Measurements from ENCODE around the gene DUOX2. TPM values are rescaled to one million over a fixed set of nuclear protein-coding genes. Genes with fewer than 3 reads are reported as not detected.

The DUOX2 gene
- total RNA-seq, 6 donors from 2014 or later, result 2.7 to 27.2 (median 6.7) TPM

DNA sequence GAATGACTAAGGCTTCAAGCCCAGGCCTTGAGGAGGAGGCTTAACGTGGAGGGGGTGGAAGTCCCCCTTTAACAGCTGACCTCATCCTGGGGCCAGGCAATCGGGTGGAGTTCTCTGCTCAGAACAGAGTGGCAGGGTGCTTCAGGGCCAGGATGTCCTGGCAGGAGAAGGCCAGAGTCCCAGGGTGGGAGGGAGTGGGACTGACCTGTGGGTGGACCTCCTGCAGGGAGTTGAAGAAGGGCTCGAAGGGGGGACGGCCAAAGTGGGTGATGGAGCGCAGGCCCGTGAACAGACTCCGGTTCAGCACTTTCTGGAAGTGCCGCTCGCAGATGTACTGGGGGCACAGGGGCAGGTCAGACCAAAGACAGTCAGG is 19.6 kb downstream of the DUOX2 start:
- no peaks in the 10 kb centered on the region for H3K27me3 ChIP-seq
- peak; percentile 20 to 71 for ATAC-seq (ENCODE audit: low FRiP score in 2 of 2)
- no peak for DNase-seq
- H3K4me3 ChIP-seq, result no peak overlapping the region
- H3K36me3 ChIP-seq, result no peaks in the 10 kb centered on the region
- no peaks in the 10 kb centered on the region for H3K4me1 ChIP-seq
- H3K9me3 ChIP-seq, result no peaks in the 10 kb centered on the region
- no peak overlapping the region for H3K27ac ChIP-seq
- TF ChIP-seq EP300 (IDR thresholded peaks at IDR 0.05) (no peak), CTCF (IDR thresholded peaks at IDR 0.05) (no peak), POLR2A (IDR thresholded peaks at IDR 0.05) (no peak), POLR2AphosphoS5 (IDR thresholded peaks at IDR 0.05) (no peak)
- WGBS, 2 donors, result 81 to 83% methylated on average over 9 of the region's 9 CpGs

GRCh38 chr15:45093622-45094357 is 20.2 kb downstream of the DUOX2 start:
- no peak overlapping the region for H3K4me3 ChIP-seq
- no peaks in the 10 kb centered on the region for H3K27me3 ChIP-seq
- DNase-seq (no peak), ATAC-seq (ENCODE audit: low FRiP score in 2 of 2) (no peak)
- no peaks in the 10 kb centered on the region for H3K9me3 ChIP-seq
- no peaks in the 10 kb centered on the region for H3K4me1 ChIP-seq
- no peaks in the 10 kb centered on the region for H3K36me3 ChIP-seq
- TF ChIP-seq POLR2A (IDR thresholded peaks at IDR 0.05) (no peak), EP300 (IDR thresholded peaks at IDR 0.05) (no peak)
- no peak overlapping the region for H3K27ac ChIP-seq
- WGBS, 2 donors, result 84 to 87% methylated on average over 11 of the region's 11 CpGs

DNA sequence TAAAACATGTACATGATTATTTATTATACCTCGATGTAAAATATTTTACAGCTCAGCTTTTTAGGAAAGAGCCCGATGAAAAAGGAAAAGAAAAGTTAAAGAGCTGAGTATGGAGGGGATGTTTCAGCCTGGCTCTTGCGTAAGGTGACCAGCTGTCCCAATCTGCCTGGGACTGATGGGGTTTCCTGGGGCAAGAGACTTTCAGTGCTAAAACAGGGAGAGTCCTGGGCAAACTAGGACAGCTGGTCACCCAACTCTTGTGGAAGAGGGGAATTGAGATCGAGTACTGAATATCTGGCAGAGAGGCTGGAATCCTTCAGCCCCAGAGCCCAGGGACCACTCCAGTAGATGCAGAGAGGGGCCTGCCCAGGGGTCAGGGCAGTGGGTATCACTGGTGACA is 21.0 kb downstream of the DUOX2 start:
- H3K4me1 ChIP-seq, result no peaks in the 10 kb centered on the region
- ATAC-seq (ENCODE audit: low FRiP score in 2 of 2) (no peak), DNase-seq (no peak)
- H3K27me3 ChIP-seq, result no peaks in the 10 kb centered on the region
- 90 to 93% methylated on average over 4 of the region's 4 CpGs for WGBS, 2 donors
- H3K9me3 ChIP-seq, result no peaks in the 10 kb centered on the region
- H3K27ac ChIP-seq, result no peak overlapping the region
- no peak overlapping the region for H3K4me3 ChIP-seq
- no peaks in the 10 kb centered on the region for H3K36me3 ChIP-seq
- no peak for TF ChIP-seq CTCF (IDR thresholded peaks at IDR 0.05)
- TF ChIP-seq POLR2A (IDR thresholded peaks at IDR 0.05), result no peak
- no peak for TF ChIP-seq EP300 (IDR thresholded peaks at IDR 0.05)
- TF ChIP-seq POLR2AphosphoS5 (IDR thresholded peaks at IDR 0.05), result no peak

GRCh38 chr15:45091576-45091975 is 22.4 kb downstream of the DUOX2 start:
- TF ChIP-seq CTCF (IDR thresholded peaks at IDR 0.05), result no peak
- TF ChIP-seq EP300 (IDR thresholded peaks at IDR 0.05), result no peak
- TF ChIP-seq POLR2AphosphoS5 (IDR thresholded peaks at IDR 0.05), result no peak
- TF ChIP-seq POLR2A (IDR thresholded peaks at IDR 0.05), result no peak
- no peaks in the 10 kb centered on the region for H3K9me3 ChIP-seq
- no peak overlapping the region for H3K4me3 ChIP-seq
- no peaks in the 10 kb centered on the region for H3K36me3 ChIP-seq
- H3K4me1 ChIP-seq, result no peaks in the 10 kb centered on the region
- DNase-seq (no peak), ATAC-seq (ENCODE audit: low FRiP score in 2 of 2) (no peak)
- no peak overlapping the region for H3K27ac ChIP-seq
- WGBS, 2 donors, result 86 to 88% methylated on average over 1 to 2 of the region's 2 CpGs
- no peaks in the 10 kb centered on the region for H3K27me3 ChIP-seq

- Histone ChIP-seq H3K27ac (no peak overlapping the region), H3K4me1 (no peaks in the 10 kb centered on the region), H3K9me3 (no peaks in the 10 kb centered on the region), H3K27me3 (no peaks in the 10 kb centered on the region), H3K4me3 (no peak overlapping the region), H3K36me3 (no peaks in the 10 kb centered on the region)
- no peak for DNase-seq
- 61 to 62% methylated on average over 7 of the region's 7 CpGs for WGBS, 2 donors
- TF ChIP-seq POLR2A (IDR thresholded peaks at IDR 0.05), result no peak
- TF ChIP-seq CTCF (IDR thresholded peaks at IDR 0.05), result no peak
- TF ChIP-seq POLR2AphosphoS5 (IDR thresholded peaks at IDR 0.05), result no peak
- no peak for TF ChIP-seq EP300 (IDR thresholded peaks at IDR 0.05)
- peak in 1 of 2 donors; percentile 56 for ATAC-seq (ENCODE audit: low FRiP score in 2 of 2)
These were observed 22.8 kb downstream of the DUOX2 start for GRCh38 chr15:45091161-45091560.

All from upper lobe of left lung (tissue), 6 donors.